ENCODE results near the gene SNTA1. TPM values are rescaled to one million over a fixed set of nuclear protein-coding genes. Genes with fewer than 3 reads are reported as not detected.

SNTA1 gene
- total RNA-seq, 2 donors from 2014 or later = 19.8 to 22.6 TPM

DNA sequence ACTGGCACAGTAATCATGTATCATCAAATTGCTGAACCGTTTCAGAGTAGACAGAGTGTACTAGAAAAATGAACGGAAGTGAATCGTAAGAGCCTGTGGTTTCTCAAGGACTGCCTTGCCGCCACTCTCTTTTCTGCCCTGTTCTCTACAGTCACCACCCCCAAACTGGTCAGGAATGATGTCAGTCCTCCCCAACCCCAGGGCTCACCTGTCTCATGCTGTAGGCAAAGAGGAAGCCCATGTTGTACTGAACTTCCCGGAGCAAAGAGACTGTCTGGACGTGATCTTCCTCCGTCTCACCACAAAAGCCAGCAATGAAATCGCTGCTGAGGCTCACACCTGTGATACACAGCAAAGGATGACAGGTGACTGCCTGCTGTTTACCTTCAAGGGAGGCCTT is 73.3 kb downstream of the SNTA1 start:
- no peak for ATAC-seq
- H3K27me3 ChIP-seq = no peaks in the 10 kb centered on the region
- H3K4me3 ChIP-seq = no peak overlapping the region
- H3K36me3 ChIP-seq (replicated peaks in 1 of 2; ENCODE audit: insufficient read depth in 1 of 2, low read depth in 2 of 2) = peaks cover 0 to 12% of the 10 kb centered on the region in 2 donors
- DNase-seq = peak in 1 of 4 donors; percentile 36
- H3K27ac ChIP-seq = no peak overlapping the region
- no peak for TF ChIP-seq POLR2A (IDR thresholded peaks at IDR 0.05)
- TF ChIP-seq CTCF (IDR thresholded peaks at IDR 0.05) = no peak
- no peaks in the 10 kb centered on the region for H3K4me1 ChIP-seq
- intact Hi-C loops (cut with DNase I) = no loop called here
- 86 to 94% methylated on average over 8 of the region's 8 CpGs for WGBS, 2 donors
- no peaks in the 10 kb centered on the region for H3K9me3 ChIP-seq

DNA sequence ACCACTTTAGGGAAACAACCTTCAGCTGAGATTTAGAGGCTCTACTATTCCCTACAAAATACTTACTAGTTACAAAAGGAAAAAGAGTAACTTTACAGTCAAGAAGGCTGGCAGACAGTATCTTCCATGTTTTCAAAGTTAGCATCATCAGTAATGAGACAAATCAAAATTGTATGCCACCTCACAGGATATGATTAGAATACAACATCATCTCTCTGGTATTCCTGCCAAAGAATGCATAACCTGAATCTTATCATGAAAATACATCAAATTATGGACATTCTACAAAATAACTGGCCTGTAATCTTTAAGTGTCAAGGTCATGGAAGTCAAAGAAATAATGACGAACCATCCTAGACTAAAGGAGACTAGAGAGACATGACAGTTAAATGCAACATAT is 80.7 kb downstream of the SNTA1 start:
- ATAC-seq (no peak), DNase-seq (no peak)
- WGBS, 2 donors = 48 to 55% methylated on average over 1 of the region's 1 CpG
- intact Hi-C loops (cut with DNase I) = no loop called here
- H3K4me3 ChIP-seq = no peak overlapping the region
- H3K4me1 ChIP-seq = no peaks in the 10 kb centered on the region
- no peak overlapping the region for H3K27ac ChIP-seq
- peaks cover 0 to 28% of the 10 kb centered on the region in 2 donors for H3K36me3 ChIP-seq (replicated peaks in 1 of 2; ENCODE audit: insufficient read depth in 1 of 2, low read depth in 2 of 2)
- no peak for TF ChIP-seq CTCF (IDR thresholded peaks at IDR 0.05)
- TF ChIP-seq POLR2A (IDR thresholded peaks at IDR 0.05) = no peak
- H3K27me3 ChIP-seq = no peaks in the 10 kb centered on the region
- no peaks in the 10 kb centered on the region for H3K9me3 ChIP-seq

DNA sequence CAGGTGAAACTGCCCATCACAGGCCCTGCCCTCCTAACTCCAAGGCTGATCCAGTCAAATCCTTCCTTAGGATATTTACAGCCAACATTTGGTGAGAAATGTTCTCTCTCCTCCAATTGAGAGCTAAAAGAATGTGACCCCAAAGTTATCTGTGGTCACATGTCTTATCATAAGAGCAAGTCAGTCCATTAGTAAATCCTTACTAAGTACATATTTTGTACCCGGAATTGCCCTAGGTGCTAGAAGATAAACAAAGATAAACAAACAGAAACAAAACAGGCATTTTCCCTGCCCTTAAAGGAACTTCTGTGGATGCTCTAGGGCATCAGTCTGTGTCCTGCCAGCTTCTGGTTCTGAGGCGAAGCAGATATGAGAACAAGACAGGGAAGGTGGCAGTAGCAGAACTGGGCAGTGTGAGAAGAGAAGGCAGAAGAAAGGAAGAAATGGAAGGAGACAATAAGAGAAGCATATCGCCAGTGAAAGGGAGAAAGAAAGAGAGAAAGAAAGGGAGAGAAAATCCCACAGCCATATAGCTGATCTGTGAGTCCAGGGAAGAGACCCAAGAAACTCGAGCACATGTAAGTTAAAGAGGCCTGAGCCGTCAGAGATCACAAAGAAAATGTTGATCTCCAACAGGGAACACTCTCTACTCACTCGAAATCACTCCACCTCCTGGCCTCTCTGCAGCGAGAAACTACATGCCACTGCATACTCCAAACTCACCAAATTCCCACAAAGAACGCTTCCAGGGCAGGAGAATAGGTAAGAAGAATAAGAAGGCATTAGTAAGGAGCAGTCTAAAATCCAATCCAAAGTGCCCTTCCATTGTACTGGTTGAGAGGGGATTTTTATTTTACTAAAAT is 83.9 kb downstream of the SNTA1 start:
- 75 to 77% methylated on average over 8 of the region's 8 CpGs for WGBS, 2 donors
- no peak for TF ChIP-seq POLR2A (IDR thresholded peaks at IDR 0.05)
- TF ChIP-seq CTCF (IDR thresholded peaks at IDR 0.05) = no peak
- ATAC-seq (no peak), DNase-seq (no peak)
- no peaks in the 10 kb centered on the region for H3K27me3 ChIP-seq
- H3K36me3 ChIP-seq (replicated peaks in 1 of 2; ENCODE audit: insufficient read depth in 1 of 2, low read depth in 2 of 2) = peaks cover 0 to 20% of the 10 kb centered on the region in 2 donors
- H3K4me3 ChIP-seq = no peak overlapping the region
- intact Hi-C loops (cut with DNase I) = no loop called here
- H3K9me3 ChIP-seq = no peaks in the 10 kb centered on the region
- no peak overlapping the region for H3K27ac ChIP-seq
- H3K4me1 ChIP-seq = no peaks in the 10 kb centered on the region

Other genes with a start within 250 kb of the SNTA1 start
- not detected for gene BPIFA3, start 226.4 kb downstream of the SNTA1 start, total RNA-seq
- gene BPIFA1, start 207.8 kb downstream of the SNTA1 start, total RNA-seq = not detected
- not detected for gene BPIFB1, start 160.5 kb downstream of the SNTA1 start, total RNA-seq
- gene CDK5RAP1, start 42.2 kb downstream of the SNTA1 start, total RNA-seq = 10 to 100 TPM in 1 of 2 donors, 1 to 10 TPM in 1; 8.8 to 27.0 TPM
- 10 to 100 TPM; 10.6 to 12.5 TPM for gene CBFA2T2, start 46.3 kb upstream of the SNTA1 start, total RNA-seq
- under 1 TPM in 1 of 2 donors, not detected in 1; 0.66 TPM for gene C20orf144, start 218.6 kb upstream of the SNTA1 start, total RNA-seq
- gene ACTL10, start 223.2 kb upstream of the SNTA1 start, total RNA-seq = 1 to 10 TPM; 4.0 to 4.9 TPM
- gene NECAB3, start 230.7 kb upstream of the SNTA1 start, total RNA-seq = 10 to 100 TPM; 41.8 to 92.3 TPM
- gene E2F1, start 242.6 kb upstream of the SNTA1 start, total RNA-seq = under 1 TPM in 1 of 2 donors, not detected in 1; 0.66 TPM